GM19395 (cell line): Measurements from ENCODE around the gene KATNIP.

Experiments used
- ATAC-seq: cut with Tn5 transposase; IDR thresholded peaks from one replicate; pipeline ENCODE4 v1.9.1; 2021; ENCODE audit warnings: mild to moderate bottlenecking, moderate library complexity; ENCODE audit not compliant: unreplicated experiment

Gene KATNIP

DNA sequence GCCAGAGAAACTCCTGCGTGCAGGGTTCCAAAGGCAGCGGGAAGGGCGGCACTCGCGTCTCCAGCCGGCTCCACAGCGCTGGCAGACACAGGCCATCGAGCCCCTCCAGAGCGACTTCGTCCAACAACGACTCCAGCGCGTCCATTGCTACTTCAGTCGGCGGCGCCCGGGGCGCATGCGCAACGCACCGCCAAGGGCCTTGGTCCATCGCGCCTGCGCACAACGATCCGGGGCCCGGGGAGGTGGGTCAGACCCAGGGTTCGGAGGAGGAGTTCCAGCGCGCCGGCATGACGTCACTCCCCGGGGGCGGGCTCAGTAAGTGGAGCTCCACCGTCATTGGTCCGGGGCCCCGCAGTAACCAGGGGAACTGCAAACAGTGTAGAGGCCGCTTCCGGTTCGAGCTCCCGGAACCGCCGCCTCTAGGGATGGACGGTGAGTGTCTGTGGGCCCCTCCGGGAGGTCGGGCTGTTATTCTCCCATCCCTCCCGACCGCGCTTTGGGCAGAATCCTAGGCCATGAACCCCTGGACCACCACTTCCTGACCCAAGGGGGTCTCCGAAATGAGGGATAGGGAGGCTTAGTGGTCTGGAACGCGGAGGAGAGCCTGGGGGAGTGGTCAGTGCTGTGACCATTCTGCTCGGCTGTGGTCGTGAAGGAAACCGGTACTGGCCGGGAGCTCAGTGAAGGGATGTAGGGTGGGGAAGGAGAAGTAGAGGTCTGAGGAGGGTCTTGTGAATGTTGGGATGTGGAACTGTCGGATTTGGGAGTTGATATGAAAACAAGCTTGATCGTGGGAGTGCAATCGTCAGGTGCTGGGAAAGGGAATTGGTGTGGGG lies at the start of gene KATNIP, which contains the start of gene GTF3C1:
KATNIP (plus strand) TSS at position 399 of the 836 bp plus-strand sequence; CDS start at position 426, 27 bp downstream.
GTF3C1 (minus strand) TSS at position 168 of the 836 bp plus-strand sequence; CDS start at position 145, 23 bp downstream.
- peak; percentile 97 for ATAC-seq

DNA sequence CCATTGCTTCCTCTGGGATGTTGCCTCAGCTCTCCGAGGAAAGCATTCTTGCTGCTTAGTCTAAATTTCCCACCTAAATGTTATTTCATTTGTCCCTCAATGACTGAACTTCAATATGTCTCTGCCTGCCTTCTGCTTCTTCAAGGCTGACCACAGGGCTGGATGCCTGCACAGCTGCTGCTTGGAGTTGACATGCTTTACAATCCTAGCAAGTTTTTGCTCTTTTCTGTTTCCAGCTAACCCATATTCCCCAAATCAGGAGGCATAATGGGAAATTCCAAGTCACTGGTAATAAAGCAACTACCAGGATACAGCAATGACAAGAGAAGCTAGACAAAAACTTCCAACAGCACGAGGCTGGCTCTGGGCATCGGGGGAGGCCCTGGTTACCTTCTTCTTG lies 49.1 kb upstream of the KATNIP start:
- no peak for ATAC-seq

DNA sequence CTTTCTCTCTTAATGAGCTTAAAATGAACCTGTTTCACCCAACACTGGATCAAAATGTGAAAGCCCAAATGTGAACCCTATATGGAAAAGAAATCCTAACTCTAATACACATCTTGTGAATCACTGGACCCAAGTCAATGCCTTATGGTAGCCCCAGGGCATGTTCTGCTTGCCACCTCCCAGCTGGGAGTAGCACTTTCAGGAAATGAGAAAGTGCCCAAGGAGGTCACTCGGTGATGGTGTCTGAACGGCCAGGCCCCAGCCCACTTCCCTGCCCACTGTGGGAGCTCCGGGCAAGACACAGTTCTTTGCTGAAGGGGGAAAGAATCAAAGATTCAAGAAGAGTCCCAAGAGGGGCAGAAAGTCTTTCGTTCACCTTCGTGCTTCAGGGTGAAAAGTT lies 46.3 kb upstream of the KATNIP start:
- no peak for ATAC-seq

DNA sequence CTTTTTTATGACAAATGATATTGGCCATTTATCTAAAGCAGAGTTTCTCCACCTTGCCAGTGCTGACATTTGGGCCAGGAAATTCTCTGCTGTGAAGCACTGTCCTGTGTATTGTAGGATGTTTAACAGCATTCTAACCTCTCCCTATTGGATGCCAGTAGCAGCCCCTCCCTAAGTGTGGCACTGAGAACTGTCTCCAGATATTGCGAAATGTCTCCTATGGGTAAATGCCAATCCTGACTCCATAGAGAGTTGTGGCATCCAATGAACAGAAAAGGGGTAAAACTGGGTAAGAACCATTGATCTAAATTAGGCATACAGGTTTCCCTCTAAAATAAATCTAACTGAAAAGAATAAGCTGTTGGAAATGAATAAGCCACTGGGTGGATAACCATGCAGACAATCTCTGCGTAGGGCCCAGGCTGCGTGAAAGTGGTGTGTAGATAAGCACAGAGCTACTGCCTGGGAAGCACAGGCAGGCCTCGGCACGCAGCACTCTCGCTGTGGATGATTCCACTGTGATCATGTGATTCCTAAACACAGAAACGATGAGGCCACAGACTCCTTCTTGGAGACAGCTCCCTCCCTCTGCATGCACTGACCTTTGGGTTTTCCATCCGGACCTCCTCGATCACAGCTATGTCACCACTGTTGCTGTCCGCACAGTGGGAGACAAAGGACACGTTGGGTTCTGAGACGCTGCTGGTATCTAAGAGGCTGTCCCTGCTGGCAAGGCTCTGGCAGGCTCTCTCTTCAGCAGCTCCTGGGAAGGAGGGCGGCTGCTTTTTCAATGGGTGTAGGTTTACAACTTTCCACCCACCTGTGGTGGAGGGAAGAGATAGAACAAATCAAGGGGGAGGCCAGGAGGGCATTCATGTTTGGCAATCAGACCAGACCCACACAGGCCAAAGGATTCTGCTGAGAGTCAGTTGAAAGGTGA lies 44.4 kb upstream of the KATNIP start:
- ATAC-seq = no peak

DNA sequence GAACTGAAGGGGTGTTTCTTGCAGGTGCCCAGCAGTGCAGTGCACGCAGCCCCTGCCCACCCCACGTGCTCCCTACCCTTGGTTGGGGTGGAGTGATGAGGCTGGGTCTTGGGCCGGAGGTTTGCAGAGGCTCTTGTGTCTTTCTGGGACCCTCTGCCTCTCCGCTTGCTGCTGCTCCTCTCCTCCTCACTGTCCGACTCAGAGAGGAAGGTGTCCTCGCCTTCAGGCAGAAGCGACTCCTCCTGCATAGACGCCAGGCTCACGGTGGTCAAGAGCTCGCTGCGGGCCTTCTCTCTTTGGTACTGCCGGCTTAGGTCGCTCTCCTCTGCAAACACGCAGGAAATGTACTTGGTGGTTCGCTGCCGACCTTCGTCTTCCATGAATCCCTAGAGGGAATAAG lies 43.2 kb upstream of the KATNIP start:
- no peak for ATAC-seq

DNA sequence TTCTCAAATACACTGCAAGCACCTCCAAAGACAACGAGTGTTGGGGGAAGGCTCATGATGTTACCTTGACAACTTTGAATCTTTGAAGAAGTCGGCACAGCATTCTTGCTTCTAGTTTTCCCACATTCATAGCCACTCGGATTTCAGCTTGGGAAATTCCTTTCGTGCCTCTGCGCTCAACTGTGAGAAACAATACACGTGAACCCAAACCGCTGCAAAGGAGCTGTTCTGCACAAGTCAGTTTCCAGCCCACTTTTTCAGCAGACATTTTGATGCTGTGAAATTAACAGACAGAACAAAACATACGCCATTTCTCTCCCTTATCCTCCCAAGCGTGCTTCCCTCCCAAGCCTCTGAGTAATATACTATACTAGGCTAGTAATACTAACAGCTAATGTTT lies 41.5 kb upstream of the KATNIP start:
- ATAC-seq = no peak

DNA sequence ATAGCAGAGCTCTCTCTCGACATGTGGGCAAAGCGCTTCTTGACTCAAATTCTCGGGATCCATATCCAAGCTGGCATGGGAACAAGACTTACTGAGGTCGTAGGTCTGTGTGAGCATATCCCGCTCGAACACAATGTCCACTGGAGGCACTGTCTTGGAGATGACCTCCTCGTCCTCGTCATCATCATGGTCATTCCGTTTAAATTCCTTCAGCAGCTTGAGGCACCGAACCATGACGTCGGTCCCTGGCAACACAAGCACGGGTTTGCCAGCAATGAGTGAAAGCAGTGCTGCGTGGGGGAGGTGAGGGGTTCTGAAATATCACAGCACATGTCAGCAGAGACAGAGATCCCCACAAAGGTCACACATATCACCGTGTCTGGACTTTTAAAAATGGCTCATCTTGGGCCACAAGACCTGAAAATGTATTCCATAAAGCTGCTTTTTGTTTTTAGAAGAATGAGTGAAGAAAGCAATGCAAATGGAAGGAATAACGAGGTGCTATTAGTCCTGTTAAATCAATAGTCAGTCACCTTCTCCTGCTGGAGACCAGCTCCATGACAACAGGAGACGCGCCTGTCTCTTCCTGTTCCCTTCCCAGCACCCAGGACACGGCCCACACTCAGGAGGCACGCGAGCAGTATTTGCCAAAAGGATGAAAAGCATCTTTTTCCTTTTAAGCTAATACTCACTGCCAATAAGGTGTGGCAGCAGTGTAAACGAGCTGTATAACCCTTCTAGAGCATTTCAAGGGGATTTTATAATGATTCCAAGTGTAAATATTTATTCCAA lies 38.1 kb upstream of the KATNIP start:
- no peak for ATAC-seq

DNA sequence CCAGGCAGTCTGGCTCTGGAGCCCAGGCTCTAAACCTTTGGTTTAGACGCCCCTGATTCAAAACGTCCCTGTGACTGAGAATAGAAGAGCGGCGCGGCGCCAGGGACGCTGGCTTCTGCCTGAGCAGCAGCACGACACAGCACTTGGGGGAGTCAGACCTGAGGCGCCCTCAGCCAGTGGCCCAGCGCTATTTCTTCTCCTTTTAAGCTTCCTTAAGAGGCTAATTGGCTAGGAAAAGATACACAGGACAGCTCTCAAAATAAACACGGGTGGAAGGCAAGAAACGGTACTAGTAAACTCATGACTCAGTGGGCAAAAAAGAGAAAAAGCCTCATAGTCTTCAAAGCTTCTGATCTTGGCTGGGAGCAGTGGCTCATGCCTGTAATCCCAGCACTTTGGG lies 35.1 kb upstream of the KATNIP start:
- ATAC-seq = no peak

DNA sequence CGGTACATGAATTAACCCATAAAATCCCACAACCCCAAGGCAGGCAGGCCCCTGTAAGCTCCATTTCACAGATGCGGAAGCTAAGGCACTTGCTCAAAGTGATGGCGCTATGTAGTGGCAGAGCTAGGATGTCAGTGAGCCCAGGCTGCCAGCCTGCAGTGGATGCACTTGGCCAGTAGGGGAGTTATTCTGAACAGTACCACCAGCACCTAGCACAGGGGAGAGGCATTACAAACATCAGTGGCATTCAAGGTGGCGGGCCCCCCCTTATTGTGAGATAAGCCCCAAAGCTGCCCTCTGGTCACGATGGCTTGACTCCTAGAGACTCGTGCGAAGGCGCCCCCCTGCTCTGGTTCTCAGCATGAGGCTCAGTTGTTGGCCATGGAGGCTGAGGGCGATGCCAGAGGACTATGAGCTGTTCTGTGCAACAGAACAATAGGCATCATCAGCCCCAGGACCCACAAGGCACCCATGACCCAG lies 34.0 kb upstream of the KATNIP start:
- ATAC-seq = no peak

DNA sequence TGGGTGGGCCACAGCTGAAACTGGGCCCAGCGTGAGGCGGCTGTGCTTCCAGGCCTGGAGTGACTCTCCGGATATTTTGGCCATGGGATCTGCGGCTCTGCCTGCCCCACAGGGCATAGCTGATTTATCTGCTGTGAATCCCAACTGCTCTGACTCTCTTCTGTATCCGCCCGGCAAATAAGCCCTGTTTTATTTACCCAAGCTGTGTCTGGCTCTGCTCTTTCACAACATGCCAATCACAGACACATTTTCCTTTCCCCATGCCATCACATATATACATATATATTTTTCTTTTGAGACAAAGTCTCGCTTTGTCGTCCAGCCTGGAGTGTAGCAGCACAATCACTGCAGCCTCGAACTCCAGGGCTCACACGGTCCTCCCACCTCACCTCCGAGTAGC lies 33.6 kb upstream of the KATNIP start:
- ATAC-seq = no peak

DNA sequence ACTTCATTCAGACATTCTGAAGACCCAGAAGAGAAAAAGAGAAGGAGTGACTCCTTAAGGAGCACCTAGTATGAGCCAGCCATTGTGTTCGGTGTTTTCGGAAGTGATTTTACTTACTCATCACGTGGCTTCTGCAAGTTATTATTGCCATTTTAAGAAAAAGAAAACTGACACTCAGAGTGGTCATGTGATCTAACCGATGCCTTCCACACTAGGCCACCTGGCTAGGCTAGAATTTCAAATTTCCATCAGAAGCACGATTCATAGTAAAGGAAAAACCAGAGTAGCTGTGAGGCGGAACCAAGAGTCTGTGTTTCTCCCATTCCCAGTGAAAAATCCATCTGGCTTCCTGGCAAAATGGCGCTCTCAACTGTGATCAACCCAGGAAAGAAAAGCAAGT lies 32.3 kb upstream of the KATNIP start:
- ATAC-seq = no peak

DNA sequence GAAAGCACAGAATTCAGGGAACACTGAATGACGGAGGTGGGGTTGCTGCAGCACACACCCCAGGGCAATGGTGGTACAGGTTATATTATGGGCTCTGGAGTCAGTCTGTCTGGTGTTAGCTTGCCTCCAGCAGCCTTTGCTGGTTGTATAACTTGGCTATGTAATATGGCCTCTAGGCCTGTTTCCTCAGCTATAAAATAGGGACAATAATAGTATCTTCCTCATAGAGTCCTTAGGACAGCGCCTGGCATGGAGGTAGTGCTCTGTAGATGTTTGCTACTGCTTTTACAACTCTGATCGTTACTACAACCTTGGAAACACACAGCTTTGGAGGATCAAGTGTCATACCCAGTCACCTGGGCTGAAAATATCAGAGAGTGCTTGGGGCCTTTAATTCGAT lies 31.7 kb upstream of the KATNIP start:
- no peak for ATAC-seq

DNA sequence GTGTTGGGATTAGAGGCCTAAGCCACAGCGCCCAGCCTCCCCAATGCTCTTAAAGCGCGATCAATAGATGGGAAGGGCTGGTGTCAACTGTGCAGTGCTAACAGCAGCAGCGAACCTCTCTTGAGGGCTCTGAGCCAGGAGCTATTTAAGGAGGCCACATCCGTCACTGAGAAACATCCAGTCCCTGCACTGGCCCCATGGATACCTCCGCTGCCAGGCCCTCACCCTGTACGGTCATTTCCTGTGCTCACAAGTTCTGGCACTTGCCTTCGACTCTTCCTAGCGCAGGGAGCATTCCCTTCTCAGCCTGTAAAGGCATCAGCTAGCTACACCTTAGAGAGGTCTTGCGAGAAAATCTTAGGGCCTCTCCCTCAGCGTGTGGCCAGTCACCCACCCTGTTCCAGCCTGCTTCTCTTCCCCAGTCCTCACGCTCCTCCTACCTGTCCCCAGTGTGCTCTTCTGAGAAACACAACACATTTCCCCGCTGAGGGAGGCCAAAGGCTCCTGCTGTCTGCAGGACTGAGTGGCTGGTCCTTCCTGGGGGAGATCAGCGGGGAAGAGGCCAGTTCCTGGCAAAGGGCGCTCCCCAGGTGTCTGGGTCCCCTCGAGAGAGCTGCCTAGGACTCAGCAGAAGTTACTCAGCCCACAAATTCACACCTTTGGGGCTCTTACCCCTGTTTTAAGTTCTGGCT lies 28.8 kb upstream of the KATNIP start:
- ATAC-seq = no peak

DNA sequence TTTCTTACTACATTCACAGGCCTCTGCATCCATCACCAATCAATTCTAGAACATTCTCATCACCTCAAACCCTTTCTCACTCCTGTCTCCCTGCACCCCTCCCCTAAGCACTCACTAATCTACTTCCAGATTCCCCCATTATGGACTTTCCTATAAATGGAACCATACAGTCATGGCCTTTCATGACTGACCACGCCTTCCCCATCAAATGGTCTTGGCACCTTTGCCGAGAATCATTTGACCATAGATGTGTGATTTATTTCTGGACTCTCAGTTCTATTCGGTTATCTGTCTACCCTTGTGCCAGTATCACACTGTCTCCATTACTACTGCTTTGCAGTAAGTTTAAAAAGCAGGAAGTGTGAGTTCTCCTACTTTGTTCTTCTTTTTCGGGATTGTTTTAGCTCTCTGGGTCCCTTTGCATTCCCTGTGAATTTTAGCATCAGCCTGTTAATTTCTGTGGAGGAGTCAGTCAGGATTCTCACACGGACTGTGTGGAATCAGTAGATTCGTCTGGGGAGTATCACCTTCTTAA lies 27.7 kb upstream of the KATNIP start:
- ATAC-seq = no peak

DNA sequence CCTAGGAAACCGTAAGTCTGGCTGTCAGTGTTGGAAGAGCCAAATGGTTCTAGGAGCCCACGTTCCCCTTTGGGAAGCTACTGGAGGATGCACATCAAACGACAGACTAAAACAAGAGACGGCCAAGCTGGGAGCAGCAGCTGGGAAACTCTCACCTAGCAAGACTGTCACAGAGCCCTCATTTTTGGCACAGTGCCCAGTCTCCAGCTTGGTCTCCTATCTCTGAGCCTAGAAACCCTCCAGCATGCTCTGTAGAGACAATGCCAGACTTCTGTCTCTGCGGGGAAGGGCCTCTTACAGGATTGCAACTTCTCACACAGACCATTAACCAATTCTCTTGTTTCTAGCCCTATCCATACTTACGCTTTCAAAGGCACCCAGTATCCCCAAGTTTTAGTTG lies 23.8 kb upstream of the KATNIP start:
- ATAC-seq = no peak

DNA sequence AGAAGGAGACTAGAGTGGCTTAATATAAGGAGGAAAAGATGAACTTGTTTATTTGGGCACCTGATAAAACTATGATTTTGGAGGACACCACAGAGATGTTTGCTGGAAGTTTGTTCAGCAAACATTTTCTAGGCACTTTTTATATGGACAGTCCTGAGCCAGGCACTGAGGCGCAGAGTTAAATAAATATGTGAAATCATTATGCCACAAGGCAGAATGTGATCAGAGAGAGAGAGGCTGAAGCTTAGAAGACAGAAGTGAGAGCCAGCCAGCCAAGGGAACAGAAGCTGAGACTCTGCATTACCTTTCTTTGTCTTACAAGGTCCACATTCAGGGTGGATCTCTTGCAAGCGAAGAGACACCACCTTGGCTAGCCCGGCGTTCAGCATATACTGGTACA lies 21.6 kb upstream of the KATNIP start:
- no peak for ATAC-seq

DNA sequence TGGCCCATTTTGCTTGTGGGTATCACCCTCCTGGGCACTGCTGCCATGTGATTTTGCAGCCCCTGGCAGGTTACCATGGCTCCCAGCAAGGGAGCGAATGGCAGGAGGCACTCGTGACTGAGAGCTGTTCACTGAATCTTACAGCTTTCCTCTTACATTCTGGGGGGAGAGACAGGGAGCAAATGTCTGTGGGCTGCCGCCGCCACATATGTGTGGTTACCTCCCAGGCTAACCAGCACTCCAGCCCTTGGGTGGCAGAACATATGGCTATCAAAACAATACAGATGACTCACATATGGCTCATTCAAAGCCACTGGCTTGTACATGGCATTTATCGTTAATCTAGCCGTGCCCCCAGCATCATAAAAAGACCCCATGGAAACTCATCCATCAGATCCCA lies 20.0 kb upstream of the KATNIP start:
- no peak for ATAC-seq

DNA sequence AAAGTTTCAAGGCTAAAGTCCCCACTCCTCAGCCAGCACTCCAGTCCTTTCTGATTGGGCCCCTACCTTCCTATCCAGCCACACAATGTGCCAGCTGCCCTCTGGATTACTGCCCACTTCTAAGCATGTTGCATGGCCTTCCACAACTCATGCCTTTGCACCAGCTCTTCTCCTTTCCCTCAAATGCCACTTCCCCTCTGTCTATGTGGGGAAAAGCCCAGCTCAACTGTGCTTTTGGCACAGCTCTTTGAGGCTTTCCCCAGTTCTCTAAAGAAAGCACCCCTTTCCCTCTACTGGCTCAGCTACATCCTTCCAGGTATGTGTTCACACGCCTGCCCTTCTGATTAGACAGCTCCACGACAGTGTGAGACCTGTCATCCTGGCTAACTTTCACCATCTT lies 18.8 kb upstream of the KATNIP start:
- no peak for ATAC-seq

DNA sequence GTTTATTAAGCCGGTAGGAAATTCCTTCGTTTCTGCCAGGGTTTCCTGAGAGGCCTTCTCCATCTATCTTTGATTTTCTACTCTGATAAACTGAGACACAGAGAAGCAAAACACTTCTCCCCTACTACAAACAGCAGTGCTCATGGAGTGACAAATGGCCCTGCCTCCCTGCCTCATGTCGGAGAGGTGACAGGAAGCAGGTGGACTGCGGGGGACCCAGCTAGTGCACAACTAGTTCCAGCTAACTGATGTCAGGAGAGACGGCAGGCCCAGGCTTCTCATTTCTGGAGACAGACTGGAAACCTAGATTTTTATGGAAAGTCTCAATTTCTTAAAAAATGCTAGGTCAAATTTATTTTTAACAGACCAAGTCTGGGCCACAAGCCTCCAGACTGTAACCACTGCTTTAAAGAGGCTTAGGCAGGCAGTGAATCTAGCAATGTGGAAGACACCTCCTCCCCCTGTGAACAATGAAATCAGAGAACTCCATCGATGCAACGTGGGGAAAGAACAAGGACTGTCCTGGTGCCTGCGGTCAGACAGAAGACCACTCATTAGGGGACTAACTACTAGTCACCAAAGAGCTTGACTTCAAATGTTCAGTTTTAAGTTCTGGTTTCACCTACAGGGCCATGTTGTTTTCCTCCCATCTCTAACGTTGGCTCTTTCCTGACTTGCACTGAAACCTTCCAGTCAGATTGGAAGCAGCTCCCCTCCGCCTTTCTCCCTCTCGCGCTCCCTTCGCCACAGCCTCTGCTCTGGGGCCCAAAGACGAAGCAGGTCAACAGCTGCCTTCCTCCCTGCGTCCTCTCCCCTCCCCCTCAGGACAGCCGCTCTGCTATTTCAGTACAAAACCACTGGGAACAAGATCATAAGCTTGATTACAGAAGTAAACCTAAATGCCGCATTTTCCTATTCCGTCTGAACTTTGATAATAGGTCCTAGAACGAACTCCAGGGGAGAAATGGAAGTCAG lies 17.8 kb upstream of the KATNIP start:
- no peak for ATAC-seq
